HG03378 (cell line): Measurements from ENCODE around the gene R3HDML.

Experiments
- ATAC-seq: cut with Tn5 transposase; IDR thresholded peaks from one replicate; pipeline ENCODE4 v1.9.1; 2021; ENCODE audit warnings: mild to moderate bottlenecking, moderate library complexity; ENCODE audit not compliant: unreplicated experiment

Gene R3HDML

GRCh38 chr20:44361021-44361420 is 24.2 kb downstream of the R3HDML start:
- ATAC-seq, result no peak

GRCh38 chr20:44362466-44362940 is 25.7 kb downstream of the R3HDML start:
- no peak for ATAC-seq

DNA sequence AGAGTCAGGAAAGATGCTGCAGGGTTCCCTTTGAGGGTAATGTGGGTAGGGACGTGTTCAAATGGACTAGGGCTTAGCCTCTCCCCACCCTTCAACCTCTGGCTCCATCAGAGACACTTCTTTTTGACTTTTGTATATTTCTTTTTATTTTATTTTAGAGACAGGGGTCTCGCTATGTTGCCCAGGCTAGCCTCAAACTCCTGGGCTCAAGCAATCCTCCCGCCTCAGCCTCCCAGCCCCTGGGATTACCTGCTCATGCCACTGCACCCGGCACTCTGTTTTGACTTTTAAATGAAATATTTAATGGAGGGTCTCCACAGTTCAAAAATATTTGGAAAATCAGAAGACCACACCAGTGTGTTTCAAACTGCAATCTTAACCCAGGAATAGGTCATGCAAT is 27.2 kb downstream of the R3HDML start:
- no peak for ATAC-seq

DNA sequence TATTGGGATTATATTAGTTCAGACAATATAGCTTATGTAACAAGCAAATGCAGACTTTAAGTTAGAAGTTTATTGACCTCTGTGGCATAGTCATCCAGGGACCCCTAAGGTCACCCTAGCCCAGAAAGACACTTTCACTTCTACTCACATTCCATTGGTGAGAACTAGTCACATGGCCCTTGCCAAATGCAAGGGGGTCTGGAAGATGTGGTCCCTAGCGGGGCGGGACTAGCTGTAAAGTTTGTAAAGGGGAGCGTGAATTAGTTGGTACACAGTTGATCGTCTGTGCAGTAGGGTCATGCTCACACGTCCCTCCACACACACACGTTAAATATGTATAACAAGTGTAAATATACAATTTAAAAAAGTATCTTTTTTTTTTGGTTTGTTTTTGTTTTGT is 27.9 kb downstream of the R3HDML start:
- ATAC-seq, result no peak

DNA sequence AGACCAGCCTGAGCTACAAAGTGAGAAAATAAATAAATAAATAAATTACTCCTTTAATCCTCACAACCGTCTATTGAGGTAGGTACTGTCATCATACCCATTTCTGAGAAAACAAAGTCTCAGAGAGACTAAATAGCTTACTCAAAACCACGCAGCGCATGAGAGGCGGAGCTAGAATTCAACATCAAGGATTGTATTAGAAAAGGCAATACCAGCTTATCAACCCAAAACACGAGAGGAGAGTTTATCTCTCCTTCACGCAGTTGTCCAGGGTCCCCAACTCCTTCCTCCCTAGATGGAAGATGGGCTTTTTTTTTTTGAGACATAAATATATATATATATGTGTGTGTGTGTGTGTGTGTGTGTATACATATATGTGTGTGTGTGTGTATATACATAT is 30.9 kb downstream of the R3HDML start:
- ATAC-seq, result no peak

GRCh38 chr20:44370639-44371218 is 33.9 kb downstream of the R3HDML start:
- ATAC-seq, result no peak

- ATAC-seq, result no peak
These were observed 45.8 kb downstream of the R3HDML start for GRCh38 chr20:44382641-44383040.

DNA sequence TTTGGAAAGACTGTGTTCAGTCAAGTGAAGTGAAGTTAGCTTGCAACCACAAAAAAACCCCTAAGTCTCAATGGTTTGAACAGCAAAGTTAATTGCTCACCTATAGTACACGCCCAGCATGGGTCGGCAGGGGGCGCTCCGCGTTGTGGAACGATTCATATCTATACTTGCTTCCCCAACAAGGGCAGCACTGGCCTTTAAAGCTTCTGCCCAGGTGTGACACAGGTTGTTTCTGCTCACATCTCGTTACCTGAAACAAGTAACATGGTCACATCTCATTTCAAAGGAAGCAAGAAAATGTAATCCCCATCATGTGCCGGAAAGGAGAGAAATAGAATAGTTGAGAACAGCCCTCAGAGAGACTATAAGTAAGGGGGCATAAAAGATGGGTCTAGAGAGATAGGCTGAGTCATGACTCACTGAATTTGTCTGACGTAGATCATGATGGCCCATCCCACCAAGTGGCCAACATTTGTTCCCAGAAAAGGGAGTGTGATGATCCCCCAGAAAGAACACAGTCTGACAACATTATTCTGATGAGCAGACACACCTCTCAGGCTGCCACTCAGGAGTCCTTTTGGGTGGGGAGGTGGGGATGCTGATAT is 47.7 kb downstream of the R3HDML start:
- ATAC-seq, result no peak

DNA sequence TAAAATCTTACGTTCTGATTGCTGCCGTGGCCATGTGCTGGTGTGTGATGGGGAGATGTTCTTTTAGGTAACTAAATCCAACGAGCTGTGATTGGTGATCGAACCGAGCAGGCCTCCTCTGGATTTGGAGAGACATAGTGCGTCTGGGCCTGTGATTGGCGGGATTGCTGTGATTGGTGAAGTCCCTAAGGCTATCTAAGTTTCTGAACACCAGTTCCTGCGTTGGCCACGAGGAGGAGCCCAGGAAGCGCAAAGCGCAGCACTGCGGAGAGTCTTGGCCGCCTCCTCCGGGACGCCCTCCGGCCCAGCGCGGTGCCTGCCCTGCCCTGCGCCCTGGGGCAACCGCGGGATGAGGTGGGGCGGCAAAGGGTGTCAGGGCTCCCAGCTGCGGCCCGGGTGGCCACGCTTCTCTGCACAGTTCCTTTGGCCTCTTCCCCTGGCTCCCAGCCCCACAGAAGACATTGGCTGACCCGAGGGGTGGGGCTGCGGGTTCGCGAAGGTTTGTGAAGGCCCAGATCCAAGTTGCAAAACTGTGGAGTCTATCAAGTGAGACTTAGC is 51.7 kb downstream of the R3HDML start:
- no peak for ATAC-seq

GRCh38 chr20:44389871-44390270 is 53.0 kb downstream of the R3HDML start:
- ATAC-seq, result no peak

- no peak for ATAC-seq
These were observed 53.4 kb downstream of the R3HDML start for GRCh38 chr20:44390280-44390679.

- no peak for ATAC-seq
These were observed 55.4 kb downstream of the R3HDML start for GRCh38 chr20:44392088-44392775.

- no peak for ATAC-seq
These were observed 56.1 kb downstream of the R3HDML start for GRCh38 chr20:44392776-44393607.

- no peak for ATAC-seq
These were observed 57.0 kb downstream of the R3HDML start for GRCh38 chr20:44393608-44394451.

- ATAC-seq, result no peak
These were observed 57.5 kb downstream of the R3HDML start for GRCh38 chr20:44394452-44394701.

- no peak for ATAC-seq
These were observed 58.0 kb downstream of the R3HDML start for GRCh38 chr20:44394702-44395460.

- ATAC-seq, result no peak
These were observed 58.9 kb downstream of the R3HDML start for GRCh38 chr20:44395461-44396340.

GRCh38 chr20:44396369-44397130 is 59.7 kb downstream of the R3HDML start:
- no peak for ATAC-seq
